Raji (cell line): Measurements from ENCODE around the gene PRKAG2.

ENCODE experiments used
- POLR2A ChIP-seq: IDR thresholded peaks from 2 replicates; pipeline ENCODE4 v1.6.1; 2011; ENCODE audit warnings: low read depth, low read length, control low read depth; ENCODE audit not compliant: insufficient read depth

The PRKAG2 gene

DNA sequence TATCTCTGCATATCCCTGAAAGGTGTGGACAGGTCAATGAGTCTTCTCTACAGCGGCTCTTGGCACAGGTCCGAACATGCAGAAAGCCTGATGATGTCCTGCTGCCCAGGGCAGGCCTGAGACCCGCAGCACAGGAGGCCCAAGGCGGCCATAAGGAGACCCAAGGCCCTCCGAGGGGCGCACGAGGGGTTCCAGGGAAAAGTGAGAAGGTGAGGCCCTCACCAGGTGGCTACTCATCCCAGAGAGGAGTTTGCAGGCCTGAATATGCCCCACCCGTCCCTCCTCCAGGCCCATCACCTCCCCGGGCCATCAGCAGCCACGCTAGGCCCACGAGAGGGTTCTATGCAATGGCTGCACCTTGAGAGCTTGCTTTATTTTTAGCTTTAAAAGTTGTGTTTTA, 183.8 kb downstream of the PRKAG2 start:
- TF ChIP-seq POLR2A: no peak

- TF ChIP-seq POLR2A: no peak
Measured at GRCh38 chr7:151692721-151693120, 184.2 kb downstream of the PRKAG2 start.

DNA sequence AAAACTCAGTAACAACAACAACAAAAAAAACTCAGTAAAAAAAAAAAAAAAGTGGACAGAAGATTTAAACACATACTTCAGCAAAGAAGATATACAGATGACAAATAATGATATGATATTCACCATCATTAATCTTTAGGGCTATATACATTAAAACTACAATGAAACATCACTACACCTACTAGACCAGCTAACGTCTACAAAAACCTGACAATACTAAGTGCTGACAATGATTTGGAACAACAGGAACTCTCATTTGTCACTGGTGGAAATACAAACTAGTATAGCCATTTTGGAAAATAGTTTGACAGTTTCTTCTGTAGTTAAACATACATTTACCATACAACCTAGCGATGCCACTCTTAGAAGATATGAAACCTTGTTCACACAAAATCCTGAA, 185.5 kb downstream of the PRKAG2 start:
- no peak for TF ChIP-seq POLR2A

- no peak for TF ChIP-seq POLR2A
Measured at GRCh38 chr7:151690606-151691005, 186.3 kb downstream of the PRKAG2 start.

DNA sequence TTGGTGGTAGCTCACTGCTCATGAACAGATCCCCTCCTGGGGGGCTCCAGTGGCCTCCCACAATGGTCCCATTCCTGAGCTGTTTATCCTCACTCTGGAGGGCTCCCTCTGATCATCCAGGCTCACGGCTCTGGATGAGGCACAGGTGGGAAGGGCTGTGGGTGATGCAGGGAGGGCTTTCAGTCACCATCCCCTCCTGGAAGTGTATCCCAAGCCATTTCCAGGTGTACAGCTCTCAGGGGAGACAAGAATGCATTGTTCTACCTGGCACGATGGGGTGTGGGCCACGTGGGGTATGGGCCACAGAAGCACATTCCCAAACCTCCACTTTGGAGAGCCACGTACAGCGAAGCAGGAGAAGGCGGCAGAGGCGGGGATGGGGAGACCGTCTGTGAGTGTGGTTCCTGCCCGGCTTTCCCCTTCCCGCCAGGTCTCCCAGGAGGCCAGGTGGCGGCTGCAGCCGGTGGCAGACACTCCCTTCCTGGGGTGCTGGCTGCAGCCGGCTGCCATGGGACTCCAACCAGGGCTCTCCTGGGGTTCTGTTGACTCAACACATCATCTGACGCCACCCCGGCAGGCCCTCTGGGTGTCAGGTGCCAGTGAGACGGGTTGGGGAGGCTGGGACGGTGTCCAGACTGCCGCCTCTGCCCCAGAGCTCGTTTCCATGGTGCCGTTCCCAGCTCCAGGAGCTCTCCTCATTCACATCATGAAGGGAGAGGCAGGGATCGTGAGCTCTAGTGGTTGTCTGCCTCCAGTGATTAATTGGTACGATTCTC, 187.5 kb downstream of the PRKAG2 start:
- no peak for TF ChIP-seq POLR2A

DNA sequence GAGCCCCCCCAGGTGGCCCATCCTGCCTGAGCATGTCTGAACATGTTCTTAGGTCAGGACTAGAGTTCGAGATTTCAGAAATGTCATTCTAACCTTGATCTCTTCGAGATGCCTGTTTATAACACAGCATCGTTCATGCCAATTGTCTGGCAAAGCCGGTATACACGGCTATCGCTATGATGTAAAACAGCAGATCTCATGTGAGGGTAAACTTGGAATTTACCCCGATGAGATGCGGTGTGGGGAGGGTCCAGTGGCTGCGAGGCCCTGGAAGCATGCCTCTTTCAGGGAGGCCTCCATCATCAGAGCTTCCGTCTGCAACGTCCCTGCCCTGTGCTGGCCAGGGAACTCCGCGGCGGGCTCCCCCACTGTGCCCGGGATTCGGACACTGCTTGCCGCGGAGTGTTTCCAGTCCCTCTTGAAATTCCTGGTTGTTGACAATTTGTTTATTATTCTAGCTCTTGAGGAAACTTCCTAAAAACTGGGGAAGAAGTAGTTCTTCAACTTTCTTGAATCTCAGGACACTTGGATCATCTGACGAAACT, 188.6 kb downstream of the PRKAG2 start:
- TF ChIP-seq POLR2A: no peak

GRCh38 chr7:151687523-151688235, 189.2 kb downstream of the PRKAG2 start:
- TF ChIP-seq POLR2A: no peak

DNA sequence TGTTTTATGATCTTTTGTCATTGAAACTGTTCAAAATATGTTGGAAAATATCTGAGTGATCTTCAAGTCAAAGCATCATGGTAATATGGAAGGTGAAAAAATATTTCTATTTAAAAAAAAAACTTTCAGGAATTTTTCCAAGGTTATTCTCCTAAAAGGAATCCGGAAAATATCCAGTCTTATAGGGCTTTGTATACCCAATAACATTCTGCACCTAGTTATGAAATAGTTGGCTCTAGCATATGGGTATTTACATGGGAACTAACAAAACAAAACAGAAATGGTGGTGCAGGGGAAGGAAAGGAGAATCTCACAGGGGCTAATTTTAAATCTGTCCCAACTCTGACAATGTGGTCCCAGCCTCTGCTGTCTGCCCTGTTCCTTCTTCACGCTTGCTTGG, 190.1 kb downstream of the PRKAG2 start:
- TF ChIP-seq POLR2A: no peak

GRCh38 chr7:151686016-151686766, 190.7 kb downstream of the PRKAG2 start:
- TF ChIP-seq POLR2A: no peak

GRCh38 chr7:151684408-151685175, 192.3 kb downstream of the PRKAG2 start:
- no peak for TF ChIP-seq POLR2A

- no peak for TF ChIP-seq POLR2A
Measured at GRCh38 chr7:151683615-151684407, 193.1 kb downstream of the PRKAG2 start.

DNA sequence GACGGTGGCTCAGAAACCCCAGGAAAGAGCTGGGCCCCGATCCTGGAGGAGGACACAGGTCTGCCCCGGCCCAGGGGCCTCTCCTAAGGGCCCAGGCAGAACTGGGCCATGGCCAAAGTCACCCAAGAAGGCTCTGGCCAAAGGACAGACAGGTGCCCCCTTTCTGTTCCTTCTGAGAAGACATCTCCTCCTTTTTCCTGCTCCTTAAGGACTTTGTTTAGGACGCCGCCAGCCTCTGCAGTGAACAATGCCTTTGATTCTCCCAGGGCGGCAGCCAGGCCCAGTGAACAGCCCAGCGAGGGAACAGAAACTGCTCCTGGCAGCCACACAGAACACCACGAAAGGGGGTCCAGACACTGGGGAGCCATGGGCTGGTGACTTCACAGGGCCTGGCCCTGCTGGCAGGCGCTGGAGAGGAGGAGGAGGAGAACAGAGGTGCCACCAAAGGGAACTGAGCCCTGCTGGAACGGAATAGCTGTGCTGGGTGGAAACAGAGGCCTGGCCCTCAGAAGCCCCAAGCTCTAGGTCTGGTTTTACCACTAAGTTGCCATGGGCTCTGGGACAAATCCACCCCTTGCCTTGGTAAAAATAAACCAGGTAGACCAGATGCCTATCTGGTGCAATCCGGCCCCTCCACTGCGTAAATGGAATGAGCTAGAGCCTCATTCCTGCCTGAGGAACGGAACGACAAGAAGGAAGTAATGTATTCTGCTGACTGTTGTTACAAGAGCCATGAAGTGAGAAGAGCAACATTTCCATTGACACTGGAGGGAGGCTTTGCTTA, 193.9 kb downstream of the PRKAG2 start:
- no peak for TF ChIP-seq POLR2A

GRCh38 chr7:151681726-151682125, 195.2 kb downstream of the PRKAG2 start:
- no peak for TF ChIP-seq POLR2A
